Activated T-cell treated with anti-CD3 and anti-CD28 coated beads for 4 hours (primary cell): ENCODE results near the gene PTPN18.

ENCODE experiments used
- DNase-seq: peaks from one replicate; pipeline ENCODE4 v3.0.0-alpha.2; 2020

The PTPN18 gene

GRCh38 chr2:130368786-130369185 is 12.9 kb downstream of the PTPN18 start:
- DNase-seq: no peak

GRCh38 chr2:130369311-130369964 is 13.6 kb downstream of the PTPN18 start:
- DNase-seq: no peak

- DNase-seq: no peak
Observed at GRCh38 chr2:130369965-130370341, 14.1 kb downstream of the PTPN18 start.

- no peak for DNase-seq
Observed at GRCh38 chr2:130370490-130370889, 14.6 kb downstream of the PTPN18 start.

- DNase-seq: no peak
Observed at GRCh38 chr2:130371723-130372054, 15.8 kb downstream of the PTPN18 start.

- peak; percentile 46 for DNase-seq
Observed at GRCh38 chr2:130372055-130372832, 16.4 kb downstream of the PTPN18 start.

- no peak for DNase-seq
Observed at GRCh38 chr2:130372833-130373807, 17.3 kb downstream of the PTPN18 start.

- no peak for DNase-seq
Observed at GRCh38 chr2:130373808-130374365, 18.0 kb downstream of the PTPN18 start.

- no peak for DNase-seq
Observed at GRCh38 chr2:130374587-130375290, 18.9 kb downstream of the PTPN18 start.

GRCh38 chr2:130375291-130376266 is 19.7 kb downstream of the PTPN18 start:
- no peak for DNase-seq

GRCh38 chr2:130376433-130377293 is 20.8 kb downstream of the PTPN18 start:
- DNase-seq: no peak

GRCh38 chr2:130377491-130377890 is 21.6 kb downstream of the PTPN18 start:
- DNase-seq: no peak

GRCh38 chr2:130378206-130378897 is 22.5 kb downstream of the PTPN18 start:
- no peak for DNase-seq

GRCh38 chr2:130378898-130379214 is 23.0 kb downstream of the PTPN18 start:
- DNase-seq: no peak

- no peak for DNase-seq
Observed at GRCh38 chr2:130380096-130380934, 24.5 kb downstream of the PTPN18 start.

GRCh38 chr2:130381145-130381544 is 25.3 kb downstream of the PTPN18 start:
- DNase-seq: no peak

- no peak for DNase-seq
Observed at GRCh38 chr2:130381619-130382018, 25.8 kb downstream of the PTPN18 start.

- DNase-seq: no peak
Observed at GRCh38 chr2:130382313-130382917, 26.6 kb downstream of the PTPN18 start.
